GM19467 (cell line): Measurements from ENCODE around the gene CCR1.
"Not testable (repeated sequence)": the region's sequence is repeated elsewhere in the genome, so short reads cannot be mapped to it uniquely, and the experiment has no call there.

ENCODE experiments used
- ATAC-seq: cut with Tn5 transposase; IDR thresholded peaks from one replicate; pipeline ENCODE4 v1.9.1; 2021; ENCODE audit warnings: mild to moderate bottlenecking, moderate library complexity; ENCODE audit not compliant: unreplicated experiment

CCR1 gene

DNA sequence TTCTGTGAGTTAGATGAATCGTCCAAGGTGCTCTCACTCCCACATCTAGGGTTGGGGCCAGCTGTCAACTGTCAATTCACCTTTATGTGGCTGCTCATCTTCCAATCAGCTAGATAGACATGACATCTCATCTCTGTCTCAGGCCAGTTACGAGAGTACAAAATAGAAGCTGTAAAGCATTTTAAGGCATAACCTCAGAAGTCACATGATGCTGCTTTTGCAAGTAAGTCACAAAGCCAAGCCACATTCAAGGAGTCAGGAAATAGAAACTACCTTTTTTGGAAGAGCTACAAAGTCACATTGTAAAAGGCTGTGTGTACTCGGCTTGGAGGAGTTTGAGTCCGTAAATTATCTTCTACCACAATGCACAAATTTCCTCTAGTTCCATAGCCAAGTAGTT is 5.1 kb upstream of the CCR1 start:
- no peak for ATAC-seq

GRCh38 chr3:46212101-46212500 is 4.0 kb upstream of the CCR1 start:
- no peak for ATAC-seq

- no peak for ATAC-seq
Observed at GRCh38 chr3:46209746-46210470, 1.8 kb upstream of the CCR1 start.

DNA sequence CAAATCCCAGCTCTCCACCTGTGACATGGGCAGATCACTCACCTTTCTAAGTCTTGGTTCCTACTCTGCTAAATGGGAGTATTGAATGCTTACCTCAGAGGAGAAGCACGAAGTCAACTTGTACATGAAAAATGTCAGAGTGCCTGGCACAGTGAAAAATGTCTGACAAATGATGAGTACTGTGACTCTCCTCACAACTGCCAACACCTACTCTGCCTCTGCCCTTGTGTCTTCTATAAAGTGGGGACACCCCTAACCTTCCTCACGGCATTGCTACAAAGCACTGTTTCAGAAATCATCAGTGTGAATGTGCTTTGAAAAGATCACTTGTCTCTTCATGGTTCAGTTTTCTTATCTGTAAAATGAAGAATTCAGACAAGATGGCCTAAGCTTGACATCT is 940 bp upstream of the CCR1 start:
- ATAC-seq, result no peak

DNA sequence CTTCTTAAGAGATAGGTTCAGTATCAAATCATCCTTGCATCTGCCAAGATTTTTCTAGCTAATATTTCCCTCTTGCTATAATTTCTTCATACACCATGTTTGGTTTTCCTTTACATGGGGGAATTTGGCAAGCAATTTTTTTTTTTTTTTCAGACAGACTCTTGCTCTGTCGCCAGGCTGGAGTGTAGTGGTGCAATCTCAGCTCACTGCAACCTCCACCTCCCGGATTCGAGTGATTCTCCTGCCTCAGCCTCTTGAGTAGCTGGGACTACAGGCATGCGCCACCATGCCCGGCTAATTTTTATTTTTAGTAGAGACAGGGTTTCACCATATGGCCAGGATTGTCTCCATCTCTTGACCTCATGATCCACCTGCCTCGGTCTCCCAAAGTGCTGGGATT is 599 bp downstream of the CCR1 start:
- ATAC-seq, result not testable (repeated sequence)

DNA sequence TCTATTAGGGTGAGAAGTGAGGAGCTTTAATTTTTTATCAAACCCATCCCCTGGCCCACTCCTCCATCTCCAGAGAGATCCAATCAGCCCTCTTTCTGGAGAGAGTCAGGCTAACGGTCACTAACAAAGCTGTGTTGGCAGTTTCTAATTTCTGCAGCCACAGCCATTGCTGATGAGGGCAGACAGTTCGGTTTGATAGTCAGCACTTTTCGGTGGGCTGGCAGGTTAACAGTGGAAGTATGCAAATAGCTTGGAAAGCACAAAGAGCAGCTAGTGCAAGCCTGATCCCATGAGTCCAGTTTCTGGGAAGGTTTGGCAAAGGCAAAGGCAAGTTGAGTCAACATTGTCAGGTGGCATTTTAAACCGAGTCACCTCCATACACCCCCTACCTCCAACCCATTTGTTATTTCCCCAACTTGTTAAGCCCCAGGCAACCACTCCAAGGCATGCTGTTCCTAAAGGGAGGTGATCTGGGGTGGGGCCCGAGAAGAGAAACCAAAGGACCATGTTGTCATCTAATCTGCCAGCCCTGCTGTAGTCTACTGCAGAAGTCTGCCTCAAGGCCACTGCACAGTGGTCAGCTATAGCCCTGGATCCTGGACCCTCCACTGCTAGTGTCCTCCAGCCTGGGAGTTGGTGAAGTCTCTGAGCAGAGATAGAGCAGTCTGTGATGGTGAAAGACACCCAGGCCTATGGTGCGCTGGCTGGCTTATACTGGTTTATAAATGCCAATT is 1.7 kb downstream of the CCR1 start:
- ATAC-seq, result no peak

DNA sequence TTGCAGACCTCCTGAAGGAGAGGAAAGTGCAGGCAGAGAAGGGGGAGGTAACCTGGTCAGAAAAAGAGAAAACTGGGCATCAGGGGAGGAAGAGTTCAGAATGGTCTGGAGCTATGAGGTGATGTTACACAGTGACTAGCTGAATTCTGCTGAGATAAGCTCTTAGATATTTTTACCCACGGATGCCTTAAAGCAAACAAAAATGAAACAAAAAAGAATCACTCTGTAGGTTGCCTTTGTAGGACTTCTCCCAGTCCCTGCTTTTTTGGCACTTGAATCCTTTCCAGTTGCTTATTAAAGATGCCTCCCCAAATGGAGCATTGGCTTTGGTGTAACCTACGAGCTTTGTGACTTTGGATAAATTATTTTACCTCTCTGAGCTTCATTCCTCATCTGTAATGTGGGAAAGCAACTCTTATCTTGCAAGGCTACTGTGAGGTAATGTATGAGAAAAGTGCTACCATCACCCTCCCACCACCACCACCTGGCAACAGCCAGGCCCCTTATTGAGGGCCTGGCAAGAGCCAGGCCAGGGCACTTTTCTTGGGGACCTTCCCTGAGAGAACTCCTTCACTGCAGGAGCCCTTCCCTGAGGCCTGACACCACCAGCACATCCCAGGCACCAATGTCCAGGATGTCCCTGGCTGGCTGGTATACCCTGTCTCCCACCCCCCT is 2.7 kb downstream of the CCR1 start:
- no peak for ATAC-seq

DNA sequence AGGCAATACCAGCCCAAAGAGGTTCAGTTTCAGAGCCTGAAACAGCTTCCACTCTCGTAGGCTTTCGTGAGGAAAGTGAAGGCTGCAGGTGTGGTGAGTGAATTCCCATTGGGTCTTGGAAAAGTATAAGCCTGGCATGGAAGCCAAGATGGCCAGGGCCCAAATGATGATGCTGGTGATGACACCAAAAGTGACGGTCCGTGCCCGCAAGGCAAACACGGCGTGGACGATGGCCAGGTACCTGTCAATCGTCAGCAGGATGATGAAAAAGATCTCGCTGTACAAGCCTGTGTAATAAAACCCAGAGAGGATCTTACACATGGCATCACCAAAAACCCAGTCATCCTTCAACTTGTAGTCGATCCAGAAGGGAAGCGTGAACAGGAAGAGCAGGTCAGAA is 4.4 kb downstream of the CCR1 start:
- ATAC-seq, result no peak

DNA sequence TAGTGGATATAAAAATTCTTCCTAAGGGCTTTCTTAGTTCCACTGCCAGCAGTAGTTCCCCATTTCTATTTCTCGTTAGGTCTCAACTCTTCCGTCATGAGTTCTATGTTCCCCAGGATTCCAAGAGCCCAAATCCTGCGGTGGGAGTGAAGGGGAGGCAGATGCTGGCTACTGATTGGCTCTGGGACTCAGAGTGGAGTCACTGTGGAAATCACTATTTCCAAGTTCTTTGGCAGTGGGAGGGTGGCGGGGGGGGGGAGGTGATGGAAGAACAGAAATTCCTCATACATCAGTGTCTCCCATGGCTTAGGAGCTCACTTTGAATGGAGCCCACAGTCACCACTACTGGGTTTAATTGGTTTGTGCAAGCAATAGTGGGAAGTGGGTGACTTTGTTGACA is 5.6 kb downstream of the CCR1 start:
- ATAC-seq, result no peak

GRCh38 chr3:46200790-46201189 is 7.3 kb downstream of the CCR1 start:
- no peak for ATAC-seq

GRCh38 chr3:46200211-46200610 is 7.9 kb downstream of the CCR1 start:
- no peak for ATAC-seq

GRCh38 chr3:46196261-46196957 is 11.7 kb downstream of the CCR1 start:
- no peak for ATAC-seq

- ATAC-seq, result no peak
Observed at GRCh38 chr3:46194868-46195553, 13.1 kb downstream of the CCR1 start.

GRCh38 chr3:46193436-46193835 is 14.7 kb downstream of the CCR1 start:
- no peak for ATAC-seq

DNA sequence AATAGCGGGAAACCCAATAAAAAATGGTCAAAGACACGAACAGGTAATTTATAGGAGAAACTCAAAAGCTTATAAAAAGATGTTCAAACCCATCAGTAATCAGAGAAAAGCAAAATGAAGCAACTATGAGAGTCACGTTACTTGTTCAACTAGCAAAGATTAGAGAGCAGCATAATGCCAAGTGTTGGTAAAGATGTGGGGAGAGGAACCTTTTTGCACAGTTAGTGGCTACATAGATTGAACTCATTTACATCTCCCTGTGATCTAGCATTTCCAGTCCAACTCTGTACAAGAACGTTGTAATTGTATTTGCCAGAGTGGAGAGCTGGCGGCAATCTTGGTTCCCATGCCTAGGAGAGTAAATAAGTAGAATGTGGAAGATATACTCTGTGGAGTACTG is 15.2 kb downstream of the CCR1 start:
- ATAC-seq, result no peak

- no peak for ATAC-seq
Observed at GRCh38 chr3:46191730-46192129, 16.4 kb downstream of the CCR1 start.

- no peak for ATAC-seq
Observed at GRCh38 chr3:46188708-46189107, 19.4 kb downstream of the CCR1 start.

DNA sequence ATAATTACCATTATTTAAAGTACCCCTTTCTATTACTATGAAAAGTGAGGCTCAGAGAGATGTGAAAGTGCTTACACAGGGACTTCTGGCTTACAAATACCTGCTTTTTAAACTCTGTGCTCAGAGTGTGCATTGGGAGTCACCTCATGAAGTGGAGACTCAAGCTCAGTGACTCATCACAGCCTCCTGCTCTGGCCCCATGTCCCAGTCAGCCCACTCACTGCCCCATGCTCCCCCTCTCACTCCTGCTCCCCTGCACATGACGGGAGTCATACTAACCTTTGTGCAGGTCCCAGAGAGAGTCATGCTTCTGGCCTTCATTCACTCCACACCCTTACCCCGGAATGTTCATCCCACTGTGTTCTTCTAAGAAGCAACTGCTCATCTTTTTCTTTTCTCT is 20.2 kb downstream of the CCR1 start:
- no peak for ATAC-seq

GRCh38 chr3:46187341-46187700 is 20.8 kb downstream of the CCR1 start:
- peak; percentile 19 for ATAC-seq

- peak; percentile 87 for ATAC-seq
Observed at GRCh38 chr3:46186471-46187340, 21.4 kb downstream of the CCR1 start.
